Activated CD8-positive, alpha-beta T cell treated with anti-CD3 and anti-CD28 coated beads, Interleukin-2, amount 10 ng/mL, durations not matched to agents 7 days and 5 days (primary cell): ENCODE measurements around the gene ATP13A3. TPM values are rescaled to one million over a fixed set of nuclear protein-coding genes. Genes with fewer than 3 reads are reported as not detected.

Experiments
- ATAC-seq: fragments of 150-1000 bp; cut with Tn5 transposase; one replicate; pipeline ENCODE4 v1.10.0; 2021; ENCODE audit warnings: moderate library complexity
- CTCF ChIA-PET: fragments of 350-600 bp; sonication (Branson Sonifier 250); formaldehyde crosslinking; loops from one replicate; lab custom pipeline; 2021; ENCODE audit warnings: antibody characterized with exemption; lab: Charles Lee
- POLR2A ChIA-PET: fragments of 350-600 bp; sonication (Branson Sonifier 250); formaldehyde crosslinking; loops from one replicate; lab custom pipeline; 2021; ENCODE audit warnings: antibody characterized with exemption; lab: Charles Lee
- DNase-seq: peaks from one replicate; pipeline ENCODE4 v3.0.0-alpha.2; 2020
- H3K27ac Mint-ChIP-seq: one replicate; pipeline ENCODE4 v1.8.0; 2021; ENCODE audit warnings: mild to moderate bottlenecking, mixed read lengths
- H3K27me3 Mint-ChIP-seq: one replicate; pipeline ENCODE4 v1.8.0; 2021; ENCODE audit warnings: low read depth, mixed read lengths
- H3K36me3 Mint-ChIP-seq: one replicate; pipeline ENCODE4 v1.8.0; 2021; ENCODE audit warnings: low read depth, mixed read lengths
- H3K4me1 Mint-ChIP-seq: one replicate; pipeline ENCODE4 v1.8.0; 2021; ENCODE audit warnings: low read depth, mixed read lengths
- H3K4me3 Mint-ChIP-seq: one replicate; pipeline ENCODE4 v1.8.0; 2021; ENCODE audit warnings: mild to moderate bottlenecking, mixed read lengths
- H3K9me3 Mint-ChIP-seq: one replicate; pipeline ENCODE4 v1.8.0; 2022; ENCODE audit warnings: mixed read lengths; ENCODE audit not compliant: insufficient read depth
- total RNA-seq, 2 experiments: library from RNA; stranded (reverse); gene quantifications; one replicate each; pipeline ENCODE4 v1.2.3, GENCODE V29; 2021

ATP13A3 gene
- total RNA-seq, 2 experiments from 2014 or later: 63.9 to 66.8 TPM

GRCh38 chr3:194472290-194472920, 14.4 kb downstream of the ATP13A3 start:
- H3K4me3 Mint-ChIP-seq: no peak overlapping the region
- ChIA-PET POLR2A (interaction anchor here (0.6 to 0.7 kb wide), 2 partner anchors 13 to 89 kb away, joined by 4 read pairs; no protein-coding TSS in a partner anchor), CTCF (interaction anchor here (0.6 to 6.3 kb wide), 38 partner anchors 9 to 210 kb away, joined by 3 to 62 read pairs (median 4); partner anchors contain the start of gene TMEM44)
- no peaks in the 10 kb centered on the region for H3K9me3 Mint-ChIP-seq
- peaks cover 13% of the 10 kb centered on the region for H3K4me1 Mint-ChIP-seq
- H3K27ac Mint-ChIP-seq: no peak overlapping the region
- no peaks in the 10 kb centered on the region for H3K36me3 Mint-ChIP-seq
- ATAC-seq: peak; percentile 90
- peak; percentile 41 for DNase-seq
- H3K27me3 Mint-ChIP-seq: no peaks in the 10 kb centered on the region

- ATAC-seq (no peak), DNase-seq (no peak)
- ChIA-PET CTCF (interaction anchor here (0.6 to 6.3 kb wide), 38 partner anchors 10 to 211 kb away, joined by 3 to 62 read pairs (median 4); partner anchors contain the start of gene TMEM44), POLR2A (no interaction called here)
- Mint-ChIP-seq H3K27ac (no peak overlapping the region), H3K27me3 (no peaks in the 10 kb centered on the region), H3K4me3 (no peak overlapping the region), H3K9me3 (no peaks in the 10 kb centered on the region), H3K36me3 (no peaks in the 10 kb centered on the region), H3K4me1 (peaks cover 15% of the 10 kb centered on the region)
Observed at GRCh38 chr3:194471863-194472262, 14.9 kb downstream of the ATP13A3 start.

GRCh38 chr3:194470615-194471014, 16.2 kb downstream of the ATP13A3 start:
- ChIA-PET POLR2A (no interaction called here), CTCF (interaction anchor here (1.8 to 6.3 kb wide), 7 partner anchors 10 to 124 kb away, joined by 6 to 62 read pairs (median 9); no protein-coding TSS in a partner anchor)
- H3K27me3 Mint-ChIP-seq: no peaks in the 10 kb centered on the region
- H3K4me1 Mint-ChIP-seq: peaks cover 18% of the 10 kb centered on the region
- ATAC-seq (no peak), DNase-seq (no peak)
- no peaks in the 10 kb centered on the region for H3K9me3 Mint-ChIP-seq
- no peak overlapping the region for H3K27ac Mint-ChIP-seq
- no peaks in the 10 kb centered on the region for H3K36me3 Mint-ChIP-seq
- no peak overlapping the region for H3K4me3 Mint-ChIP-seq

- ATAC-seq: no peak
- no peak for DNase-seq
- Mint-ChIP-seq H3K36me3 (no peaks in the 10 kb centered on the region), H3K9me3 (no peaks in the 10 kb centered on the region), H3K4me3 (no peak overlapping the region), H3K27ac (no peak overlapping the region), H3K4me1 (peaks cover 14% of the 10 kb centered on the region), H3K27me3 (no peaks in the 10 kb centered on the region)
- POLR2A ChIA-PET: no interaction called here
- CTCF ChIA-PET: interaction anchor here (0.9 to 6.3 kb wide), 4 partner anchors 15 to 125 kb away, joined by 3 to 62 read pairs (median 50); no protein-coding TSS in a partner anchor
Observed at GRCh38 chr3:194469977-194470376, 16.8 kb downstream of the ATP13A3 start.

GRCh38 chr3:194468086-194468485, 18.7 kb downstream of the ATP13A3 start:
- ATAC-seq (no peak), DNase-seq (no peak)
- Mint-ChIP-seq H3K27ac (no peak overlapping the region), H3K9me3 (no peaks in the 10 kb centered on the region), H3K36me3 (no peaks in the 10 kb centered on the region), H3K4me1 (peaks cover 12% of the 10 kb centered on the region), H3K4me3 (no peak overlapping the region), H3K27me3 (no peaks in the 10 kb centered on the region)
- CTCF ChIA-PET: interaction anchor here (0.6 to 2.6 kb wide), 4 partner anchors 10 to 133 kb away, joined by 3 to 10 read pairs (median 4); no protein-coding TSS in a partner anchor
- POLR2A ChIA-PET: no interaction called here

- H3K36me3 Mint-ChIP-seq: no peaks in the 10 kb centered on the region
- H3K9me3 Mint-ChIP-seq: no peaks in the 10 kb centered on the region
- no peak overlapping the region for H3K4me3 Mint-ChIP-seq
- CTCF ChIA-PET: interaction anchor here (1.0 to 2.6 kb wide), 5 partner anchors 9 to 127 kb away, joined by 3 to 10 read pairs (median 3); no protein-coding TSS in a partner anchor
- POLR2A ChIA-PET: no interaction called here
- no peak for ATAC-seq
- DNase-seq: no peak
- peaks cover 8% of the 10 kb centered on the region for H3K4me1 Mint-ChIP-seq
- H3K27ac Mint-ChIP-seq: no peak overlapping the region
- no peaks in the 10 kb centered on the region for H3K27me3 Mint-ChIP-seq
Observed at GRCh38 chr3:194466761-194467356, 19.9 kb downstream of the ATP13A3 start.

GRCh38 chr3:194465920-194466570, 20.8 kb downstream of the ATP13A3 start:
- peaks cover 8% of the 10 kb centered on the region for H3K4me1 Mint-ChIP-seq
- POLR2A ChIA-PET: no interaction called here
- H3K27ac Mint-ChIP-seq: no peak overlapping the region
- H3K9me3 Mint-ChIP-seq: no peaks in the 10 kb centered on the region
- H3K36me3 Mint-ChIP-seq: no peaks in the 10 kb centered on the region
- CTCF ChIA-PET: interaction anchor here (1.0 to 2.6 kb wide), 3 partner anchors 108 to 128 kb away, joined by 3 to 10 read pairs (median 3); no protein-coding TSS in a partner anchor
- ATAC-seq (no peak), DNase-seq (no peak)
- H3K4me3 Mint-ChIP-seq: no peak overlapping the region
- no peaks in the 10 kb centered on the region for H3K27me3 Mint-ChIP-seq

- peaks cover 1% of the 10 kb centered on the region for H3K36me3 Mint-ChIP-seq
- no peak overlapping the region for H3K27ac Mint-ChIP-seq
- CTCF ChIA-PET: interaction anchor here (1.0 kb wide), 1 partner anchor 108 kb away, joined by 3 read pairs; no protein-coding TSS in a partner anchor
- ATAC-seq (no peak), DNase-seq (no peak)
- H3K9me3 Mint-ChIP-seq: no peaks in the 10 kb centered on the region
- H3K4me1 Mint-ChIP-seq: peaks cover 8% of the 10 kb centered on the region
- H3K27me3 Mint-ChIP-seq: no peaks in the 10 kb centered on the region
- POLR2A ChIA-PET: no interaction called here
- no peak overlapping the region for H3K4me3 Mint-ChIP-seq
Observed at GRCh38 chr3:194465246-194465645, 21.6 kb downstream of the ATP13A3 start.

- ChIA-PET POLR2A (no interaction called here), CTCF (no interaction called here)
- H3K36me3 Mint-ChIP-seq: peaks cover 3% of the 10 kb centered on the region
- peaks cover 8% of the 10 kb centered on the region for H3K4me1 Mint-ChIP-seq
- H3K9me3 Mint-ChIP-seq: no peaks in the 10 kb centered on the region
- DNase-seq: no peak
- no peak for ATAC-seq
- H3K27ac Mint-ChIP-seq: no peak overlapping the region
- no peaks in the 10 kb centered on the region for H3K27me3 Mint-ChIP-seq
- no peak overlapping the region for H3K4me3 Mint-ChIP-seq
Observed at GRCh38 chr3:194464692-194465091, 22.1 kb downstream of the ATP13A3 start.

- Mint-ChIP-seq H3K4me1 (peaks cover 8% of the 10 kb centered on the region), H3K36me3 (peaks cover 7% of the 10 kb centered on the region), H3K27me3 (no peaks in the 10 kb centered on the region), H3K27ac (no peak overlapping the region), H3K9me3 (no peaks in the 10 kb centered on the region), H3K4me3 (no peak overlapping the region)
- no peak for ATAC-seq
- CTCF ChIA-PET: interaction anchor here (0.6 to 2.4 kb wide), 6 partner anchors 9 to 450 kb away, joined by 3 to 19 read pairs (median 4); no protein-coding TSS in a partner anchor
- POLR2A ChIA-PET: no interaction called here
- no peak for DNase-seq
Observed at GRCh38 chr3:194462936-194463335, 23.9 kb downstream of the ATP13A3 start.

- ChIA-PET CTCF (interaction anchor here (0.7 to 1.7 kb wide), 2 partner anchors 11 to 57 kb away, joined by 3 to 9 read pairs; no protein-coding TSS in a partner anchor), POLR2A (no interaction called here)
- Mint-ChIP-seq H3K27me3 (no peaks in the 10 kb centered on the region), H3K4me1 (no peaks in the 10 kb centered on the region), H3K36me3 (peaks cover 12% of the 10 kb centered on the region), H3K27ac (no peak overlapping the region), H3K9me3 (no peaks in the 10 kb centered on the region), H3K4me3 (no peak overlapping the region)
- no peak for ATAC-seq
- no peak for DNase-seq
Observed at GRCh38 chr3:194460566-194460965, 26.2 kb downstream of the ATP13A3 start.
